Stimulated activated CD8-positive, alpha-beta memory T cell treated with anti-CD3 and anti-CD28 coated beads, Interleukin-2, amount 100 ng/mL, for 1 hour (primary cell): ENCODE measurements around the gene MEGF11.

ENCODE experiments used
- DNase-seq, 2 donors: peaks; one replicate each; pipeline ENCODE4 v3.0.0-alpha.2; 2020; ENCODE audit warnings: low read depth in 2 of 2

The MEGF11 gene

GRCh38 chr15:66066005-66066404, 187.5 kb downstream of the MEGF11 start:
- no peak for DNase-seq

GRCh38 chr15:66065325-66065724, 188.2 kb downstream of the MEGF11 start:
- no peak for DNase-seq

DNA sequence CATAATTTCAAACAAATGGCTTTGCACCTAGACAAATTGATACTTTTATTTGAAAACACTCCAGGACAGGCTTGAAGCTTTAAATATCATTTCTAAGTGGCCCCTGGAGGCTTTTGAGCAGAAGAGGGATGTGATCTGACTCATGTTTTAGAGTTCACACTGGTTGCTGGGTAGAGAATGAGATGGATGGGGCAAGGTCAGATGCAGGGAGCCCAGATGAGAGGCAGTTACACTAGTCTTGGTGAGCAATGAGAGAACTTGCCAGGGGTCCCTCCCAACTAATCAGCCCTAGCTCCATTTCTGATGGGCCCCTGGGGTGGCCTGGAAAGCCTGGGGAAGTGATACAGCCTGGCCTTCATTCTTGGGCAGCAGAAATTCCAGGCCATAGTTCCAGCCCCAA, 190.4 kb downstream of the MEGF11 start:
- no peak for DNase-seq

GRCh38 chr15:66057089-66057488, 196.5 kb downstream of the MEGF11 start:
- DNase-seq, result no peak

DNA sequence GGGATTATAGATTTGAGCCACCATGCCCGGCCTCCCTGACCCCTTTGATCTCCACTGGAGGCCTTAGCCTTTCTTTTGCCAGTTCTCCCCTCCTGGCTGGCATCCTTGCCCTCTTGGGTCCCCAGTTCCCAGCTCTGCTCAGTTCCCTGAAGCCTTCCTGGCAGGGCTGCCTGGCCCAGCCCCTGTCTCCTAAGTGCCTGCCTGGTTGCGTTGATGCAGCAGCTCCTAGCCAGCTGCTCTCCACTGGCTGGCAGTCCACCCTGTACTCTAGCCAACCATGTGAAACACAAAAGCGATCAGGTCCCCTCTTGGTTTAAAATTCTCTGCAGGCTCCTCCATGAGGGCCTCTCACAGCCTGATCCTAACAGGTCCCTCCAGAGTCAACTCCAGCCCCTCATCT, 199.6 kb downstream of the MEGF11 start:
- DNase-seq, result no peak

DNA sequence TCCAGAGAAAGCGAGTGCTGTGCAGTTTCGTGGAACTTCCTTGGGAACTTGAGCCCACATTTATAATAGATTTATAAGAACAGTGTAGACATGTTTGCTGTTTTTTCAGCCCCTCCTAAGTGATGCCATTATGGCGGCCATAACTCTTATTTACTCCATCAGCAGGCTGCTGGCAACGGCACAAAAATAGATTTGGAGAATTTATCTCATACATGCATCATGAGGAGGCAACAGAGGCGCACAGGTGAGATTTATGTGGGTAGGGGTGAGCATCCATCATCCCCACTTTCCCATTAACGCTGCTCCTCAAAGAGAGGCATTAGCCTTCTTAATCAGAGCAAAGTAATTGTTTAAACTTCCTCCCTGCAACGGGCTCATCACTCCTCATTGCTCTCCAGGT, 201.7 kb downstream of the MEGF11 start:
- no peak for DNase-seq

DNA sequence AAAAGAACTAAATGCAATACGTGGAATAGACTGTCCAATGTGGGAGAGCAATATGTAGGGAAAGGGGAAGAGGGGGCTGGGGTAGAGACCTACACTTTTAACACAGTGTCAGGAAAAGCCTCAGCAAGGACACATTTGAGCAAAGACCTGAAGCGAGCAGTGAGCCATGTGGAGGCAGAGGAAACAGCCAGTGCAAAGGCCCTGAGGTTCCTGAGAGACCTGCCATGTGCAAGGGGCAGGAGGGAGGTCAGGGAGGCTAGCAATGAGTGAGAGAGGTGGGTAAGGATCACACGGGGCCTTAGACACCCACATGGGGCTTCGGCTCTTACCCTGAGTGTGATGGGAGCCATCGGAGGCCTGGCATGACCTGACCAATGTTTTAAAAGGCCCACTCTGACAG, 203.3 kb downstream of the MEGF11 start:
- no peak for DNase-seq

DNA sequence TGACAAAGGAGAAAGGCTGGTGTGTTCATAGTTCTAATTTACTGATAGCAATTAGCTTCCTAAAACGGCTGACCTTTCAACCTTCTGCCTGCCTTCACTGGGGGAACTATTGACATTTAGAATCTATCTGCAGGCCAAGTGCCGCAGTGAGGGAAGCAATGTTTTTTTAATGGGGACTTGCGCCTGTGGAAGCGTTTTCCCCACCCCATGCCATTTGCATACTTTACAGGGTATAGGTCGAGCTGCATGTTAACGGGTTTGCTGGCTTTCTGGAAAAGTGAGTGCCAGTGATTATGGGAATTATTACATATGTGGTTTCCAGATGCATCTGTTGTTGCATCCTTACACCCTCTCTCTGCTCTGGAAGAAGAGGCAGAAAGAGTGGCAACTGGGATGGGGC, 204.2 kb downstream of the MEGF11 start:
- DNase-seq, result no peak

DNA sequence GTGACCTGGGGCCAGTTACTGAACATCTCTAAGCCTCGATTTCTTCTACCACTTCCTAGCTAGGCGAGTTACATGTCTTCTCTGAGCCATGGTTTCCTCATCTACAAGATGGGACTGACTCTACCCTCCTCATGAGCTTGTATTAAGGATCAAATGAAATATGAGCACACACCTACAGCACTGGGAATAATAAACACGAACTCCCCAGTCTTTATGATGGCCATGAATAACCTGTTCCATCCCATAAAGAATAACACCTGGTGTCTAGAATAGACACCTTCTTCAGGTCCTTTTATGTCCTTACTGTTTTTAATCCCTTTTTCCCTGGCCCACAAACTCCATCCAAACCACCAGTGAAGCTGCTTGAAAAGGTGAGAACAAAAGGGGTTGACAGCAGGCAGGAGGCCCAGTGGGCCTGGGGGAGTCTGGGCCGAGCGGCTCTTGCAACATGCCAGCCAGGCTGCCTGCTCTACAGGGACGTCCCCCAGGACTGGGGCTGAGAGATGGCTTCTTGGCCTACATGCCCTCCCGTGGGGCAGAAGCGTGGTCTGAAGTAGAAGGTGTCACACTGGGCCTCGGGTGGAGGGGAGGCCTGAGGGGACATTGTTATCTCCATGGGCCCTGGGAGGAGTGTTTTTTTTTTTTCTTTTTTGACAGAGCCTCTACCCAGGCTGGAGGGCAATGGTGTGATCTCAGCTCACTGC, 206.1 kb downstream of the MEGF11 start:
- no peak for DNase-seq

DNA sequence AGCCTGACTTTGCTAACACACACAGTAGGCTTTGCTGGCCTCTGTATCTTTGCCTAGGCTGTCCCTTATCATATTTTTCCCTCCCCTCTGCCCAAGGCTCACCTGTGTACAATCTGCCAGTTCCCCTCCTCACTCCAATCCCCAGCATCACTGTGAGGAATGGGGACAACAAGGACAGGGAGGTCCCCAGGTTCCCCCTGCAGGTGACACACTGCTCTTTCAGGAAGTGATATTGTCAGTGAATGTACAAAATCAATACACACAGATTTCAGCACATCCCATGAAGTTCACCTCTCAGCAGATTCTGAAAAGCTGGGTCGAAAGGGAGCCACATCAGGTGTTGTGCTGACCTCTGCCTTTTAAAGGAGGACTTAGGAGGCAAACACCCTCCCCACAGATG, 206.8 kb downstream of the MEGF11 start:
- no peak for DNase-seq

GRCh38 chr15:66046326-66046725, 207.2 kb downstream of the MEGF11 start:
- no peak for DNase-seq

- DNase-seq, result no peak
These were observed 208.0 kb downstream of the MEGF11 start for GRCh38 chr15:66045542-66045941.

DNA sequence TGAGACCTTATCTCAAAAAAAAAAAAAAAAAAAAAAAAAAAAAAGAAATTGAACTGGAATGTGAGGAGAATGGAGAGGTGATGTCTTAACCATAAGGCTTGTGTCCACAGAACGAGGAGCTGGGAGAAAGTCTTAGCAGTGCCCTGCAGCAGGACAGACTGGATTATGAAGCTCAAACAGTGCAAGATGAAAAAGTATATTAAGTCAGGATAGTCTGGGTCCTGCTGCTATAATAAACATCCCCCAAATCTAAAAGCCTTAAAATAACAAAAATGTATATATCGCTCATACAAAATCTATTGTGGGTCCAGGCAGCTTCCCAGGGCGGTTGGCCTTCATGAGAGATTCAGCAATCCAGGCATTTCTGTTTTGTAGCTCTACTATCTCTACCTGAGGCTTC, 208.7 kb downstream of the MEGF11 start:
- no peak for DNase-seq

DNA sequence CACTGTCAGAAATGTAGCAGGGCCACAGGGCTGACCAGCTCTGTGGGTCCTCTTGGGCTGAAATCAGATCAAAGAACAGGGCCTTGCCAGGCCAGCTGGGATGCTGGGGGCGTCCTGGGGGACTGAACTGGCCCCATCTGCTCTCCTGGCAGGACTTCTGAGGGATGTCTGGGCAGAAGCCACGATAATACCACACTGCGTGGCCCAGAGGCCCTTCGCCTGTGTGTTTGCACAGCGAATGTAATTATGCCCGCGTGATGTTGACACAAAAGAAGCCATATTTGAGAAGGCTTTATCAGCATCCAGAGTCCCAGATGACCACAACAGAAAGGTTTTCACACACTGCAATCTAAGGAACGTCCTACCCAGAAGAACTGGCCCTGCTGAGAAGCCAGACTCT, 210.3 kb downstream of the MEGF11 start:
- no peak for DNase-seq

DNA sequence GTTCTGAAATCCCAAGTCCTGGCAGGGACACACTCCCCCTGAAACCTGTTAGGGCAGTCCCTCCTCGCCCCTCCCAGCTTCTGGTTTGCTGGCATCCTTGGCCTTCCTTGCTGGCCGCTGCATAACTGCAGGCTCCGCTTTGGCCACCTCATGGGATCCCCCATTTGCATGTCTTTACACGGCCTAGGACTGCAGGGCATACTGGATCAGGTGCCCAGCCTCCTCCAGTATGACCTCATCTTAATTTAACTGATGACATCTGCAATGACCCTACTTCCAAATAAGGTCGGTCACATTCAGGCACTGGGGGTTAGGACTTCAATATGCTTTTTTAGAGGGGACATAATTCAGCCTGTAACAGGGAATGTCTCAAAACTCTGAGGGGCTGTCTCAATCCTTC, 210.9 kb downstream of the MEGF11 start:
- no peak for DNase-seq

DNA sequence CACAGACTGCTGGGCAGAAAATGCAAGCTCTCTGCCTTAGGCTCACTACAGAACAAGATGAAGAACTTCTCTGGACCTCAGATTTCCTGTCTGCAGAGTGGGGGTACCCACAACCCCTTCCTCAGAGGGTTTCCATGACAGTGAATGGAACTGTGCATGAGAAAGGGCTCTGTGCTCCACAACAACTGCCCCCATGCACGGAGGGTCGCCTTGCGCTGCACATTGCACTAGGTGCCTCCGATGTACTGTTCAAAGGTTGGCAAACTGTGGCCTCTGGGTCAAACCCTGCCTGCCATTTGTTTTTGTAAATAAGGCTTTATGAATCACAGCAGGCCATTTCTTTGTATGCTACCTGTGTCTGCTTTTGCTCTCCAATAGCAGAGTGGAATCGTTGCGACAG, 212.3 kb downstream of the MEGF11 start:
- no peak for DNase-seq

GRCh38 chr15:66040211-66040892, 213.2 kb downstream of the MEGF11 start:
- no peak for DNase-seq

- no peak for DNase-seq
These were observed 214.3 kb downstream of the MEGF11 start for GRCh38 chr15:66039117-66039871.

GRCh38 chr15:66038387-66039116, 215.0 kb downstream of the MEGF11 start:
- no peak for DNase-seq

DNA sequence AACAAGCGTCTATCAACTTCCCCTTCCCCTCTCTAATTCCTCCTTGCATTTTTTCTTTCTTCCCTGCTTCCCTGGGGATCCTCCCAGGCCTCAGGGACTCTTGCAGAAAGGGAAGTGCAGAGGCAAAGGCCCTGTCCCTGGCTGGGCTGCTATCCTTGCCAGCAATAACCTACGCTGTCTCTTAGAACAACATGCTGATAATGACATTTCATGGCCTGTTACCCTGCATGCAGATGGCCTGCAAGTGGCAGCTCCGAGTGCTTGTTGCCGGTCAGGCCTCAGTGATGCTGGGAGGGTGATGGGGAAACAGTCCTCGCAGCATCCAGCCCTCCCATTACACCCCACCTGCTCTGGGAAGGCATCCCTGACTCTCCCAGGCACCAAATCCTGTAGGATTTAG, 216.7 kb downstream of the MEGF11 start:
- DNase-seq, result no peak

DNA sequence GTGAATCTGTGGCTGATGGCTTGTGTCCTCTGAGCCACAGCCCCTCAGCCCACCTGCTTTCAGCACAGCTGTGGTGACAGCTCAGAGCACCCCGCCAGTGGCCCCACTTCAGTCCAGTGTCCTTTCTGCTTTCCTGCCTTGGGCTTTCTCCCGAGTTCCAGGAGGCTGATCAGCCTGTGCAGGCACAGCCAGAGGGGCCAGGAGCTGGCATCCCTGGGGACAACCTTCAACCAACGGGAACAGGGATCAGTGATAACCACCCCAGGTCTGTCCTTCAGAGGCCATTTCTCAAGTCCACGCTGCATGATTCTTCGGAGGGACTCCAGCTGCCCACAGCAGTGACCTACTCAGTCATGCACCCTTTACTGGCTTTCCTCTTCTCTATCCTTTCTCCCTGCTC, 217.6 kb downstream of the MEGF11 start:
- no peak for DNase-seq

DNA sequence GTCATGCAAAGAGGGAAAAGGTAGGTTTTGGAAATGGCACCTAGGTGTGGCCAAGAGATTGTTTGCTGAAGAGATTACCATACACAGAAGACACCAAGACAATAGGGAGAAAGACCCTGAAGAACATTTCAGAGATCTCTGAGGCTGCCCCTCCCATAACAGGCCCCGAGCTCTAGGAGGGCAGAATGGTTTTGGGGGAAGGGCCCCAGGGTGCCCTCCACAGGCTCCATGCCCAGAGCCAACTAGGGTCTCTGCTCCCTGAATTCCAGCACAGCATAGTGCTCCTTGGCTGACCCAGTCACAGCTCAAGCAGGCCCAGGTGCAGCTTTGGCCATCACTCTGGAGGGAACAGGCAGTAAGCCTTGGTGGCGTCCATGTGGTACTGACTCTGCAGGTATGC, 220.4 kb downstream of the MEGF11 start:
- no peak for DNase-seq
